Measurements from ENCODE around the gene TVP23A. TPM values are rescaled to one million over a fixed set of nuclear protein-coding genes. Genes with fewer than 3 reads are reported as not detected.

Gene TVP23A
- total RNA-seq, 1 donor from 2014 or later = 0.07 TPM

DNA sequence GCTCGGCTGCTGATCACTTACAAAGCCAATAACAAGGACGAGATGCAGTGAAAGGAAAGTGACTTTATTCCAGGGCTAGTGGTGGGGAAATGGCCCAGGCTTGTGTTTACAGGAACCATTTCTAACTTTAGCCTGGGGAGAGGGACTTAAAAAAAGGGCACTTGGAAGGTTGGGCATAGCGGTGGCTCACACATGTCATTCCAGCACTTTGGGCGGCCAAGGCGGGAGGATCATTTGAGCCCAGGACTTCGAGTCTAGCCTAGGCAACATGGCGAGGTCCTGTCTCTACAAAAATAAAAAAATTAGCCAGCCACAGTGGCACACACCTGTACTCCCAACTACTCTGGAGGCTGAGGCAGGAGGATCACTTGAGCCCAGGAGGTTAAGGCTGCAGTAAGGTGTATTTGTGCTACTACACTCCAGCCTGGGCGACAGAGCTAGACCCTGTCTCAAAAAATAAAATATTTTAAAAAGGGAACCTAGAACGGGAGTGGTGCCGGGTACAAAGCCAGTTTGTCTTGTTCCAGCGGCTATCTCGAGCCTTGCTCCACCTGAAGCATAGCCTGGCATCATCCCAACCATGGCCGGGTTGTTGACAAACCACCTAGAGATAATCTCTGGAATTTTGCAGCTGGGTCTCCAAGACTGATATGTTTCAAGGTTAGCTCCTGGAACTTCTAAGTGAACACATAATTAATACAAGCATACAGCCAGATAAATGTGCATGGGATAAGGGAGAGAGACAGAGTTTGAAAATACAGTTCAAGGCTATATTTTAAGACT is 5.7 kb upstream of the TVP23A start:
- Mint-ChIP-seq H3K4me1 (ENCODE audit: low read depth) (peaks cover 19% of the 10 kb centered on the region), H3K27ac (ENCODE audit: unreplicated experiment) (no peak overlapping the region), H3K36me3 (ENCODE audit: low read depth) (no peaks in the 10 kb centered on the region), H3K27me3 (ENCODE audit: low read depth) (peaks cover 2% of the 10 kb centered on the region), H3K9me3 (ENCODE audit: low read depth) (no peaks in the 10 kb centered on the region), H3K4me3 (ENCODE audit: unreplicated experiment) (no peak overlapping the region)
- DNase-seq (ENCODE audit: low spot score) = no peak
- TF ChIP-seq, protein P1, sequence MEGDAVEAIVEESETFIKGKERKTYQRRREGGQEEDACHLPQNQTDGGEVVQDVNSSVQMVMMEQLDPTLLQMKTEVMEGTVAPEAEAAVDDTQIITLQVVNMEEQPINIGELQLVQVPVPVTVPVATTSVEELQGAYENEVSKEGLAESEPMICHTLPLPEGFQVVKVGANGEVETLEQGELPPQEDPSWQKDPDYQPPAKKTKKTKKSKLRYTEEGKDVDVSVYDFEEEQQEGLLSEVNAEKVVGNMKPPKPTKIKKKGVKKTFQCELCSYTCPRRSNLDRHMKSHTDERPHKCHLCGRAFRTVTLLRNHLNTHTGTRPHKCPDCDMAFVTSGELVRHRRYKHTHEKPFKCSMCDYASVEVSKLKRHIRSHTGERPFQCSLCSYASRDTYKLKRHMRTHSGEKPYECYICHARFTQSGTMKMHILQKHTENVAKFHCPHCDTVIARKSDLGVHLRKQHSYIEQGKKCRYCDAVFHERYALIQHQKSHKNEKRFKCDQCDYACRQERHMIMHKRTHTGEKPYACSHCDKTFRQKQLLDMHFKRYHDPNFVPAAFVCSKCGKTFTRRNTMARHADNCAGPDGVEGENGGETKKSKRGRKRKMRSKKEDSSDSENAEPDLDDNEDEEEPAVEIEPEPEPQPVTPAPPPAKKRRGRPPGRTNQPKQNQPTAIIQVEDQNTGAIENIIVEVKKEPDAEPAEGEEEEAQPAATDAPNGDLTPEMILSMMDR (IDR thresholded peaks at IDR 0.05) = no peak

DNA sequence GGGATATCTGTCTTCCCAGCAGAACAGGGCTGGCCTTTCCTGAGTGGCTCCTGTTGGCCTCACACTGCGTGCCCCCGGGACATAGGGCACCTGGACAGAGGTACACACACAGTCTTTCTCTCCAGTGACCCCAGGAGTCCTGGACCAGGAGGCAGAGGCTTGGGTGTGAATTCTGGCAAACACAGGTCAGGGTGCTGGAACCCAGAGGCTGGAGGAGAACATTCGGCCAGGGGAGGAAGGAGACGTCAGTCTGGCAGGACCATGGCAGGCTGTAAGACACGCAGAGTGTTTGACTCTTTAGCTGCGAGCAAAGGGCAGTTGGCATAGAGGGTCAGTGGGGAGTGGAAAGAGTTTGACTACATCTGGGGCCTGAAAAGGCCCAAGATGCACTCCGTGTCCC is 4.1 kb upstream of the TVP23A start:
- Mint-ChIP-seq H3K9me3 (ENCODE audit: low read depth) (no peaks in the 10 kb centered on the region), H3K36me3 (ENCODE audit: low read depth) (no peaks in the 10 kb centered on the region), H3K27me3 (ENCODE audit: low read depth) (peaks cover 8% of the 10 kb centered on the region), H3K27ac (ENCODE audit: unreplicated experiment) (no peak overlapping the region), H3K4me3 (ENCODE audit: unreplicated experiment) (no peak overlapping the region), H3K4me1 (ENCODE audit: low read depth) (peaks cover 3% of the 10 kb centered on the region)
- TF ChIP-seq, protein P1 (IDR thresholded peaks at IDR 0.05) = no peak
- no peak for DNase-seq (ENCODE audit: low spot score)

DNA sequence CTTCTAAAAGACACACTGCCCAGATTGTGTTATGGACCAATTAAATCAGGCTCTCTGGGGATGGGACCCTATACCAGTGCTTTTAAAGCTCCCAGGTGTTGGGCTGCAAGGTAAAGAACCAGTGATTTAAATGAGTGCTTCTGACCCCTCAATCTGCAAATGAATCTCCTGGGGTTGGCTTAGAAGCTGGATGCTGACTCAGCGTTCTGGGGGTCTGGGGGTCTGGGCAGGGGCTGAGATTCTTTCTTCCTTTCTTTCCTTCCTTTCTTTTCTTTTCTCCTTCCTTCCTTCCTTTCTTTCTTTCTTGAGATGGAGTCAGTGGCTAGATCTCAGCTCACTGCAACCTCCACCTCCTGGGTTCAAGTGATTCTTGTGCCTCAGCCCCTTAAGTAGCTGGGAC is 2.0 kb upstream of the TVP23A start:
- H3K4me3 Mint-ChIP-seq (ENCODE audit: unreplicated experiment) = no peak overlapping the region

DNA sequence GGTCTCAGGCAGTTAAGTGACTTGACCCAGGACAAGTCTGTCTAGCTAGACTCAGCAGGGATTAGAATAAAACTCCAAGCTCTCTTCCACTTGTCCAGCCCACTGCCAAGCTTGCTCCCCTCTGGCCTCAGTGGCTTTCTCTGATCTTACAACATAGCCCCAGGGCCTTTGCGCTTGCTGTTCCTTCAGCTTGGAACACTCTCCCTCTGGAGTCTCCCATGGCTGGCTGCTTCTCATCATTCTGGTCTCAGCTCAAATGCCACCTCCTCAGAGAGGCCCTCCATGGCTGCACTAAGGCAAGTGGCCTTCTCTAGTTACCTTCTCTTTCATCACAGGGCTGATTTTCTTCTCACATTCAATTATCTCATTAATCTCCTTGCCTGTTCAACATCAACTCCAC is 1.1 kb downstream of the TVP23A start:
- no peak overlapping the region for H3K27ac Mint-ChIP-seq (ENCODE audit: unreplicated experiment)

More for the DNA sequence above, 2.0 kb upstream of the TVP23A start:
- DNase-seq (ENCODE audit: low spot score) = no peak
- Mint-ChIP-seq H3K27ac (ENCODE audit: unreplicated experiment) (no peak overlapping the region), H3K4me1 (ENCODE audit: low read depth) (no peaks in the 10 kb centered on the region), H3K27me3 (ENCODE audit: low read depth) (peaks cover 22% of the 10 kb centered on the region), H3K9me3 (ENCODE audit: low read depth) (no peaks in the 10 kb centered on the region), H3K36me3 (ENCODE audit: low read depth) (no peaks in the 10 kb centered on the region)
- TF ChIP-seq, protein P1 (IDR thresholded peaks at IDR 0.05) = no peak

DNA sequence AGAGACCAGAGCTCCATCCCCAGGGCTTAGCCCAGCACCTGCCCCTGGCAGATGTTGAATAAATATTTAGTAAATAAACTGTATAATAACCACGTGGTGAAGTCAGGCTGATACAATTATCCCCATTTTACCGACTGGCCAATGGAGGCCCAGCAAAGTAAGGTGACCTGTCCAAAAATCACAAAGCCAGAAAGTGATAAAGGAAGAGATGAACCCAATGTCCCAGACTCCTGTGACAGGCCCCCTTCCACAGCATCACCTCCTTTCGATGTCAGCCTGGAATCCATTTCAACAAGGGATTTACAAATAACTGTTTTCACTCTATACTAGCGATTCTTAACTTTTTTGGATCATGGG is 5.5 kb downstream of the TVP23A start:
- no peak overlapping the region for H3K4me3 Mint-ChIP-seq (ENCODE audit: unreplicated experiment)
- H3K27ac Mint-ChIP-seq (ENCODE audit: unreplicated experiment) = no peak overlapping the region
- DNase-seq (ENCODE audit: low spot score) = no peak
- no peaks in the 10 kb centered on the region for H3K4me1 Mint-ChIP-seq (ENCODE audit: low read depth)
- TF ChIP-seq, protein P1 (IDR thresholded peaks at IDR 0.05) = no peak
- peaks cover 29% of the 10 kb centered on the region for H3K27me3 Mint-ChIP-seq (ENCODE audit: low read depth)
- peaks cover 4% of the 10 kb centered on the region for H3K9me3 Mint-ChIP-seq (ENCODE audit: low read depth)
- no peaks in the 10 kb centered on the region for H3K36me3 Mint-ChIP-seq (ENCODE audit: low read depth)

More for the DNA sequence above, 1.1 kb downstream of the TVP23A start:
- TF ChIP-seq, protein P1 (IDR thresholded peaks at IDR 0.05) = no peak
- Mint-ChIP-seq H3K9me3 (ENCODE audit: low read depth) (no peaks in the 10 kb centered on the region), H3K4me3 (ENCODE audit: unreplicated experiment) (no peak overlapping the region), H3K36me3 (ENCODE audit: low read depth) (no peaks in the 10 kb centered on the region), H3K27me3 (ENCODE audit: low read depth) (peaks cover 31% of the 10 kb centered on the region), H3K4me1 (ENCODE audit: low read depth) (no peaks in the 10 kb centered on the region)
- DNase-seq (ENCODE audit: low spot score) = no peak

All from chondrocyte (in vitro differentiated cells).